ENCODE results near the gene SEPSECS.

DNA sequence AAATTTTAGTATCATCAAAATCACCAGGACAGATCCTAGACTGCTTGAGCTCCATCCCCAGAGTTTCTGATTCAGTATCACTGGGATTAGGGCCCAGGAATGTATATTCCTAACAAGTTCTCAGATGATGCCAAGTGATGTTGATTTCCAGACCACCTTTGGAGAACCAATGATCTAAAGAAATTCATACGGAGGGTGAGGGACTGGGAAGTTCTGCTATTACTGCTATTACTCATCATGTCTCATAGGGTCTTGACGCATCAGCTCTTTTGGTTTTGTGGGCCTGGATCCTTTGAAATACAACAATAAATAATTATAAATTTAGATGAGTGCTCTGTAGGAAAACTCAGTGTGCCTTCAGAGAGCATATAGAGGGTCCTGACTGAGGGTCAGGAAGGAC, 69.7 kb downstream of the SEPSECS start:
- TF ChIP-seq CTCF (conservative IDR thresholded peaks at IDR 0.05) (no peak), ZFX (IDR thresholded peaks at IDR 0.05) (no peak)
